RWPE1 (cell line): ENCODE results near the gene CALHM1.

Experiments used
- CTCF ChIA-PET: fragments of 350-600 bp; sonication (Branson Sonifier 250); formaldehyde crosslinking; extraction: SDS; loops from one replicate; lab custom pipeline; 2021; lab: Yijun Ruan, JAX
- POLR2A ChIA-PET: fragments of 400-600 bp; formaldehyde crosslinking; extraction: SDS; loops from one replicate; lab custom pipeline; 2020; ENCODE audit warnings: antibody characterized with exemption; ENCODE audit not compliant: low non-redundant PET; lab: Yijun Ruan, JAX
- DNase-seq: peaks from one replicate; pipeline ENCODE4 v3.0.0; 2012; ENCODE audit warnings: low spot score
- H3K27ac ChIP-seq: fragments of 450-650 bp; 2 replicates; pipeline ENCODE4 v1.5.1; 2017
- TF ChIP-seq, protein P1 (sequence below): fragments of 450-650 bp; conservative IDR thresholded peaks from 2 replicates; pipeline ENCODE4 v1.5.1; 2017; ENCODE audit warnings: low read depth, mild to moderate bottlenecking

Gene CALHM1

GRCh38 chr10:103501186-103501585 lies 42.5 kb upstream of the CALHM1 start:
- no peak overlapping the region for H3K27ac ChIP-seq
- ChIA-PET CTCF (no interaction called here), POLR2A (no interaction called here)
- TF ChIP-seq, protein P1, sequence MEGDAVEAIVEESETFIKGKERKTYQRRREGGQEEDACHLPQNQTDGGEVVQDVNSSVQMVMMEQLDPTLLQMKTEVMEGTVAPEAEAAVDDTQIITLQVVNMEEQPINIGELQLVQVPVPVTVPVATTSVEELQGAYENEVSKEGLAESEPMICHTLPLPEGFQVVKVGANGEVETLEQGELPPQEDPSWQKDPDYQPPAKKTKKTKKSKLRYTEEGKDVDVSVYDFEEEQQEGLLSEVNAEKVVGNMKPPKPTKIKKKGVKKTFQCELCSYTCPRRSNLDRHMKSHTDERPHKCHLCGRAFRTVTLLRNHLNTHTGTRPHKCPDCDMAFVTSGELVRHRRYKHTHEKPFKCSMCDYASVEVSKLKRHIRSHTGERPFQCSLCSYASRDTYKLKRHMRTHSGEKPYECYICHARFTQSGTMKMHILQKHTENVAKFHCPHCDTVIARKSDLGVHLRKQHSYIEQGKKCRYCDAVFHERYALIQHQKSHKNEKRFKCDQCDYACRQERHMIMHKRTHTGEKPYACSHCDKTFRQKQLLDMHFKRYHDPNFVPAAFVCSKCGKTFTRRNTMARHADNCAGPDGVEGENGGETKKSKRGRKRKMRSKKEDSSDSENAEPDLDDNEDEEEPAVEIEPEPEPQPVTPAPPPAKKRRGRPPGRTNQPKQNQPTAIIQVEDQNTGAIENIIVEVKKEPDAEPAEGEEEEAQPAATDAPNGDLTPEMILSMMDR, result no peak
- no peak for DNase-seq

DNA sequence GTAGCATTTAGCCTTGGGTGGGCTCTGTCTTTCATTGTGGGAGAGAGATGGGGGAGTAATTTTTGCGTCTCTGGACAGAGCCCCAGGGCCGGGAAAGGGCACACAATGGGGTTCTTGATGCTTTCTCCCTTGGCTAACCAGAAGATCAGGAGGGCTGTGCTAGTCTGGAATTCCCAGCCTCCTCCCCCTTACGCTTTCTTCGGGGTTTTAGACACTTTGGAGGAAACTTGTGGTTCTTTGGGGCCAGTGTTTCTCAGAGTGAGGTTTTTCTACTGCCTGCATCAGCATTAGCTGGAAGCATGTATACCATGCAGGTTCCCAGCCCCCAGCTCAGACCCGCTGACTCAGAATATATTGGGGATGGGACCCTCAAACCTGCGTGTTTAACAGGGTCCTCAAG lies 41.8 kb upstream of the CALHM1 start:
- ChIA-PET POLR2A (no interaction called here), CTCF (no interaction called here)
- H3K27ac ChIP-seq, result no peak overlapping the region
- TF ChIP-seq, protein P1, result no peak
- no peak for DNase-seq

- ChIA-PET CTCF (no interaction called here), POLR2A (interaction anchor here (0.6 kb wide), 1 partner anchor 23 kb away, joined by 5 read pairs; no protein-coding TSS in a partner anchor)
- no peak overlapping the region for H3K27ac ChIP-seq
- DNase-seq, result no peak
- TF ChIP-seq, protein P1, result no peak
Observed at GRCh38 chr10:103499881-103500280, 41.2 kb upstream of the CALHM1 start.

- ChIA-PET POLR2A (interaction anchor here (0.6 kb wide), 1 partner anchor 24 kb away, joined by 5 read pairs; no protein-coding TSS in a partner anchor), CTCF (no interaction called here)
- no peak for DNase-seq
- TF ChIP-seq, protein P1, result no peak
- H3K27ac ChIP-seq, result no peak overlapping the region
Observed at GRCh38 chr10:103498936-103499638, 40.4 kb upstream of the CALHM1 start.

GRCh38 chr10:103497161-103497915 lies 38.6 kb upstream of the CALHM1 start:
- H3K27ac ChIP-seq, result no peak overlapping the region
- ChIA-PET POLR2A (no interaction called here), CTCF (interaction anchor here (0.6 to 2.2 kb wide), 3 partner anchors 8 to 155 kb away, joined by 3 to 6 read pairs (median 4); no protein-coding TSS in a partner anchor)
- DNase-seq, result no peak
- TF ChIP-seq, protein P1, result no peak

GRCh38 chr10:103495321-103495720 lies 36.6 kb upstream of the CALHM1 start:
- DNase-seq, result no peak
- POLR2A ChIA-PET, result no interaction called here
- TF ChIP-seq, protein P1, result no peak
- CTCF ChIA-PET, result interaction anchor here (1.2 kb wide), 1 partner anchor 12 kb away, joined by 3 read pairs; no protein-coding TSS in a partner anchor
- no peak overlapping the region for H3K27ac ChIP-seq
